WTC11 (cell line): ENCODE data around the gene MERTK. TPM values are rescaled to one million over a fixed set of nuclear protein-coding genes. Genes with fewer than 3 reads are reported as not detected.

Source experiments
- ATAC-seq: fragments of 200-7000 bp; cut with Tn5 transposase; 2 replicates; pipeline ENCODE4 v1.10.0; 2021; ENCODE audit warnings: mild to moderate bottlenecking, moderate library complexity
- CTCF ChIA-PET: fragments of 300-600 bp; sonication (Branson Sonifier 250); formaldehyde crosslinking; loops from one replicate; lab custom pipeline; 2021; ENCODE audit warnings: antibody characterized with exemption; lab: Charles Lee
- POLR2A ChIA-PET: fragments of 350-600 bp; sonication (Branson Sonifier 250); formaldehyde crosslinking; loops from one replicate; lab custom pipeline; 2021; ENCODE audit warnings: antibody characterized with exemption; lab: Charles Lee
- DNase-seq: peaks from one replicate; pipeline ENCODE4 v3.0.0; 2021; ENCODE audit warnings: low spot score
- H3K27ac Mint-ChIP-seq: 2 replicates; pipeline ENCODE4 v1.8.0; 2021; ENCODE audit warnings: mixed read lengths
- H3K27me3 Mint-ChIP-seq: 2 replicates; pipeline ENCODE4 v1.8.0; 2021; ENCODE audit warnings: low read depth, mild to moderate bottlenecking, moderate library complexity, mixed read lengths
- H3K36me3 Mint-ChIP-seq: 2 replicates; pipeline ENCODE4 v1.8.0; 2021; ENCODE audit warnings: mixed read lengths
- H3K4me1 Mint-ChIP-seq: 2 replicates; pipeline ENCODE4 v1.8.0; 2022; ENCODE audit warnings: mixed read lengths
- H3K4me3 Mint-ChIP-seq: 2 replicates; pipeline ENCODE4 v1.8.0; 2021; ENCODE audit warnings: mild to moderate bottlenecking, moderate library complexity, mixed read lengths
- H3K9me3 Mint-ChIP-seq: 2 replicates; pipeline ENCODE4 v1.8.0; 2021; ENCODE audit warnings: mixed read lengths
- ATF6 ChIP-seq: sonication (generic); formaldehyde crosslinking; IDR thresholded peaks from 2 replicates; pipeline ENCODE4 v1.8.1; 2023; ENCODE audit warnings: mild to moderate bottlenecking, missing genetic modification reagents
- CREB1 ChIP-seq: sonication (generic); formaldehyde crosslinking; IDR thresholded peaks from 2 replicates; pipeline ENCODE4 v1.8.0; 2023; ENCODE audit warnings: mild to moderate bottlenecking, missing genetic modification reagents
- CREM ChIP-seq: sonication (generic); formaldehyde crosslinking; IDR thresholded peaks from 2 replicates; pipeline ENCODE4 v1.8.1; 2022; ENCODE audit warnings: mild to moderate bottlenecking, missing genetic modification reagents, moderate library complexity
- CTCF ChIP-seq: fragments of 200-600 bp; IDR thresholded peaks from 2 replicates; pipeline ENCODE4 v1.8.0; 2022; ENCODE audit warnings: antibody characterized with exemption
- FOXK1 ChIP-seq: sonication (generic); formaldehyde crosslinking; IDR thresholded peaks from 2 replicates; pipeline ENCODE4 v1.8.0; 2022; ENCODE audit warnings: mild to moderate bottlenecking, moderate library complexity, missing genetic modification reagents
- GTF2I ChIP-seq: fragments of 250-450 bp; sonication (Bioruptor Pico); conservative IDR thresholded peaks from 2 replicates; pipeline ENCODE4 v1.4.0; 2021; ENCODE audit warnings: mild to moderate bottlenecking
- HMGXB4 ChIP-seq: sonication (generic); formaldehyde crosslinking; IDR thresholded peaks from 2 replicates; pipeline ENCODE4 v1.8.1; 2023; ENCODE audit warnings: mild to moderate bottlenecking, moderate library complexity, missing genetic modification reagents
- JUN ChIP-seq: sonication (generic); formaldehyde crosslinking; IDR thresholded peaks from 2 replicates; pipeline ENCODE4 v1.8.0; 2023; ENCODE audit warnings: mild to moderate bottlenecking, missing genetic modification reagents
- KAT7 ChIP-seq: sonication (generic); formaldehyde crosslinking; IDR thresholded peaks from 2 replicates; pipeline ENCODE4 v1.8.1; 2023; ENCODE audit warnings: missing genetic modification reagents, mild to moderate bottlenecking, borderline replicate concordance
- MYBL2 ChIP-seq: sonication (generic); formaldehyde crosslinking; IDR thresholded peaks from 2 replicates; pipeline ENCODE4 v1.8.1; 2023; ENCODE audit warnings: mild to moderate bottlenecking, moderate library complexity, missing genetic modification reagents
- NFATC4 ChIP-seq: fragments of 250-450 bp; sonication (Bioruptor Pico); IDR thresholded peaks from 2 replicates; pipeline ENCODE4 v1.9.0; 2021; ENCODE audit warnings: mild to moderate bottlenecking
- RELA ChIP-seq: sonication (generic); formaldehyde crosslinking; IDR thresholded peaks from 2 replicates; pipeline ENCODE4 v1.8.1; 2022; ENCODE audit warnings: missing genetic modification reagents, mild to moderate bottlenecking, borderline replicate concordance
- RORB ChIP-seq: fragments of 250-450 bp; sonication (Bioruptor Pico); IDR thresholded peaks from 2 replicates; pipeline ENCODE4 v1.9.0; 2021; ENCODE audit warnings: mild to moderate bottlenecking
- SOX15 ChIP-seq: fragments of 250-450 bp; sonication (Bioruptor Pico); IDR thresholded peaks from 2 replicates; pipeline ENCODE4 v1.9.0; 2021; ENCODE audit warnings: mild to moderate bottlenecking
- TCF7 ChIP-seq: sonication (generic); formaldehyde crosslinking; IDR thresholded peaks from 2 replicates; pipeline ENCODE4 v1.8.0; 2022; ENCODE audit warnings: mild to moderate bottlenecking, low read depth, missing genetic modification reagents, moderate library complexity
- TEAD1 ChIP-seq: sonication (generic); formaldehyde crosslinking; IDR thresholded peaks from 2 replicates; pipeline ENCODE4 v1.8.0; 2022; ENCODE audit warnings: mild to moderate bottlenecking, missing genetic modification reagents
- USF2 ChIP-seq: sonication (generic); formaldehyde crosslinking; IDR thresholded peaks from 2 replicates; pipeline ENCODE4 v1.8.1; 2023; ENCODE audit warnings: mild to moderate bottlenecking, missing genetic modification reagents, moderate library complexity
- ZNF219 ChIP-seq: sonication (generic); formaldehyde crosslinking; IDR thresholded peaks from 2 replicates; pipeline ENCODE4 v1.8.0; 2023; ENCODE audit warnings: missing genetic modification reagents, mild to moderate bottlenecking, borderline replicate concordance
- ZNF232 ChIP-seq: sonication (generic); formaldehyde crosslinking; IDR thresholded peaks from 2 replicates; pipeline ENCODE4 v1.8.0; 2022; ENCODE audit warnings: mild to moderate bottlenecking, missing genetic modification reagents
- ZNF263 ChIP-seq: sonication (generic); formaldehyde crosslinking; IDR thresholded peaks from 2 replicates; pipeline ENCODE4 v1.8.1; 2022; ENCODE audit warnings: low read depth, mild to moderate bottlenecking, moderate library complexity, missing genetic modification reagents
- ZNF396 ChIP-seq: fragments of 250-450 bp; sonication (Bioruptor Pico); IDR thresholded peaks from 2 replicates; pipeline ENCODE4 v1.8.0; 2021; ENCODE audit warnings: mild to moderate bottlenecking, moderate library complexity, borderline replicate concordance
- ZNF425 ChIP-seq: fragments of 250-450 bp; sonication (Bioruptor Pico); conservative IDR thresholded peaks from 2 replicates; pipeline ENCODE4 v1.9.0; 2021; ENCODE audit warnings: mild to moderate bottlenecking
- ZNF512 ChIP-seq: sonication (generic); formaldehyde crosslinking; IDR thresholded peaks from 2 replicates; pipeline ENCODE4 v1.8.1; 2022; ENCODE audit warnings: missing genetic modification reagents, borderline replicate concordance
- ZSCAN18 ChIP-seq: fragments of 250-450 bp; sonication (Bioruptor Pico); IDR thresholded peaks from 2 replicates; pipeline ENCODE4 v2.1.2; 2022; ENCODE audit warnings: mild to moderate bottlenecking, moderate library complexity
- total RNA-seq: library from RNA; stranded (reverse); gene quantifications from 3 replicates; pipeline ENCODE4 v1.2.3, GENCODE V29; 2021

Gene MERTK
- total RNA-seq, 1 experiment from 2014 or later = 6.9 TPM

- TF ChIP-seq ZNF425 (CRISPR knock-in tag) (no peak), CREB1 (no peak), KAT7 (CRISPR knock-in tag) (no peak), TEAD1 (CRISPR knock-in tag) (no peak), MYBL2 (CRISPR knock-in tag) (no peak), ZNF219 (no peak), CTCF (no peak), ZNF263 (CRISPR knock-in tag) (no peak)
Observed at GRCh38 chr2:111950236-111950635, 51.8 kb downstream of the MERTK start (continued).

GRCh38 chr2:111951486-111951885, 53.1 kb downstream of the MERTK start:
- no peak overlapping the region for H3K27ac Mint-ChIP-seq
- ChIA-PET POLR2A (no interaction called here), CTCF (no interaction called here)
- H3K27me3 Mint-ChIP-seq = no peaks in the 10 kb centered on the region
- H3K36me3 Mint-ChIP-seq = no peaks in the 10 kb centered on the region
- H3K4me1 Mint-ChIP-seq = peaks cover 2% of the 10 kb centered on the region; the same call in 1 of the 2 replicates
- no peak for DNase-seq
- no peak for ATAC-seq
- H3K9me3 Mint-ChIP-seq = no peaks in the 10 kb centered on the region
- H3K4me3 Mint-ChIP-seq = no peak overlapping the region
- no peak for TF ChIP-seq ZNF396 (CRISPR knock-in tag)
- TF ChIP-seq USF2 (CRISPR knock-in tag) = no peak

GRCh38 chr2:111952871-111953452, 54.6 kb downstream of the MERTK start:
- Mint-ChIP-seq H3K4me3 (no peak overlapping the region), H3K27me3 (no peaks in the 10 kb centered on the region), H3K9me3 (no peaks in the 10 kb centered on the region), H3K4me1 (no peaks in the 10 kb centered on the region), H3K36me3 (no peaks in the 10 kb centered on the region), H3K27ac (no peak overlapping the region)
- DNase-seq = no peak
- ATAC-seq = no peak
- ChIA-PET CTCF (no interaction called here), POLR2A (no interaction called here)
- TF ChIP-seq SOX15 (CRISPR knock-in tag) (no peak), CREM (CRISPR knock-in tag) (no peak), JUN (CRISPR knock-in tag) (no peak), RELA (CRISPR knock-in tag) (no peak), ZNF232 (CRISPR knock-in tag) (no peak), RORB (CRISPR knock-in tag) (no peak), HMGXB4 (CRISPR knock-in tag) (no peak), ZSCAN18 (CRISPR knock-in tag) (no peak), GTF2I (no peak), FOXK1 (CRISPR knock-in tag) (no peak), ATF6 (CRISPR knock-in tag) (no peak), NFATC4 (CRISPR knock-in tag) (no peak), TCF7 (no peak), ZNF512 (no peak)
